Mucosa of descending colon (tissue), 3 donors: ENCODE data around the gene GPR62. TPM values are rescaled to one million over a fixed set of nuclear protein-coding genes. Genes with fewer than 3 reads are reported as not detected.

Source experiments
- ATAC-seq: fragments of 200-7000 bp; cut with Tn5 transposase; one replicate; pipeline ENCODE4 v1.9.1; 2020; ENCODE audit warnings: mild to moderate bottlenecking, moderate library complexity
- DNase-seq, 3 donors: peaks; one replicate each; pipeline ENCODE4 v3.0.0-alpha.2; 2020
- H3K36me3 ChIP-seq: fragments of 200-600 bp; one replicate; pipeline ENCODE4 v1.8.0; 2021; ENCODE audit warnings: low read depth, mild to moderate bottlenecking
- H3K4me1 ChIP-seq: fragments of 200-600 bp; one replicate; pipeline ENCODE4 v1.8.0; 2021; ENCODE audit warnings: low read depth, mild to moderate bottlenecking
- H3K4me3 ChIP-seq: fragments of 200-600 bp; one replicate; pipeline ENCODE4 v1.8.0; 2021; ENCODE audit warnings: mild to moderate bottlenecking
- H3K9me3 ChIP-seq: fragments of 200-600 bp; one replicate; pipeline ENCODE4 v1.8.0; 2021; ENCODE audit warnings: mild to moderate bottlenecking
- CTCF ChIP-seq: fragments of 200-600 bp; IDR thresholded peaks from one replicate; pipeline ENCODE4 v1.8.0; 2022; ENCODE audit warnings: antibody characterized with exemption, mild to moderate bottlenecking
- intact Hi-C, 2 donors: fragments of 100-400 bp; cut with DNase I in 1 of 2; cut with micrococcal nuclease in 1 of 2; formaldehyde crosslinking; loops; one replicate each; pipeline versions ENCODE4 v1.11.0 to v1.11.1; 2022; cut with DNase I, micrococcal nuclease
- total RNA-seq, 3 donors: library from RNA; stranded (reverse); fragmentation: NEBNext Ultra II Directional in 2 of 3; extraction: Animal tissue kit (Norgen Biotek cat#: 25700) in 2 of 3; gene quantifications; one replicate each; pipeline versions ENCODE4 v1.2.1 to v1.2.4, GENCODE V29; 2021 to 2023
- donor health status: DM: no; HTN: no; CAD: no; lungs with moderate emphysema.
- donor health status: DM: no; HTN: no; CAD: no.
- donor health status: DM: no; HTN: yes; CAD: no.

Gene GPR62
- total RNA-seq, 3 donors from 2014 or later, result 0.22 TPM; not detected in 2

- Histone ChIP-seq H3K4me3 (no peak overlapping the region), H3K4me1 (peaks cover 7% of the 10 kb centered on the region), H3K36me3 (no peaks in the 10 kb centered on the region), H3K9me3 (no peaks in the 10 kb centered on the region)
- peak in 2 of 3 donors; percentile 17 to 41 for DNase-seq
- intact Hi-C loops, result no loop called here
- no peak for ATAC-seq
- TF ChIP-seq CTCF, result no peak
Measured at GRCh38 chr3:51957520-51958205, 2.5 kb downstream of the GPR62 start.

GRCh38 chr3:51958603-51959521 is 3.7 kb downstream of the GPR62 start:
- Histone ChIP-seq H3K36me3 (no peaks in the 10 kb centered on the region), H3K9me3 (no peaks in the 10 kb centered on the region), H3K4me3 (no peak overlapping the region), H3K4me1 (peaks cover 7% of the 10 kb centered on the region)
- no peak for TF ChIP-seq CTCF
- intact Hi-C loops, result no loop called here
- no peak for ATAC-seq
- peak in 2 of 3 donors; percentile 18 to 33 for DNase-seq

- H3K36me3 ChIP-seq, result no peaks in the 10 kb centered on the region
- H3K9me3 ChIP-seq, result no peaks in the 10 kb centered on the region
- no peak for TF ChIP-seq CTCF
- ATAC-seq (no peak), DNase-seq (peak in 2 of 3 donors; percentile 15 to 30)
- no peak overlapping the region for H3K4me3 ChIP-seq
- peaks cover 7% of the 10 kb centered on the region for H3K4me1 ChIP-seq
- intact Hi-C loops, result no loop called here
Measured at GRCh38 chr3:51959651-51960050, 4.5 kb downstream of the GPR62 start.

- intact Hi-C loops, result no loop called here
- Histone ChIP-seq H3K4me3 (no peak overlapping the region), H3K36me3 (no peaks in the 10 kb centered on the region), H3K4me1 (peaks cover 7% of the 10 kb centered on the region), H3K9me3 (no peaks in the 10 kb centered on the region)
- no peak for ATAC-seq
- TF ChIP-seq CTCF, result no peak
- DNase-seq, result peak in 2 of 3 donors; percentile 20 to 38
Measured at GRCh38 chr3:51960386-51960785, 5.2 kb downstream of the GPR62 start.

GRCh38 chr3:51961011-51961410 is 5.8 kb downstream of the GPR62 start:
- peak in 2 of 3 donors; percentile 25 to 34 for DNase-seq
- Histone ChIP-seq H3K9me3 (no peaks in the 10 kb centered on the region), H3K4me3 (no peak overlapping the region), H3K36me3 (no peaks in the 10 kb centered on the region), H3K4me1 (peaks cover 6% of the 10 kb centered on the region)
- TF ChIP-seq CTCF, result no peak
- intact Hi-C loops, result no loop called here
- no peak for ATAC-seq
